Suprapubic skin (tissue), 4 donors: ENCODE data around the gene KCNIP3. TPM values are rescaled to one million over a fixed set of nuclear protein-coding genes. Genes with fewer than 3 reads are reported as not detected.

ENCODE experiments used
- DNase-seq, 2 donors: peaks; one replicate each; pipeline ENCODE4 v3.0.0-alpha.2; 2019; ENCODE audit warnings: low spot score in 2 of 2
- H3K27ac ChIP-seq: fragments of 200-600 bp; sonication (generic); one replicate; pipeline ENCODE4 v1.5.1; 2019
- H3K27me3 ChIP-seq: fragments of 200-600 bp; sonication (generic); one replicate; pipeline ENCODE4 v1.5.1; 2019
- H3K36me3 ChIP-seq: fragments of 200-600 bp; sonication (generic); one replicate; pipeline ENCODE4 v1.5.1; 2019
- H3K4me1 ChIP-seq: fragments of 200-600 bp; sonication (generic); one replicate; pipeline ENCODE4 v1.5.1; 2019
- H3K4me3 ChIP-seq: fragments of 200-600 bp; sonication (generic); one replicate; pipeline ENCODE4 v1.5.1; 2019; ENCODE audit warnings: mild to moderate bottlenecking
- H3K9me3 ChIP-seq: fragments of 200-600 bp; sonication (generic); one replicate; pipeline ENCODE4 v1.5.1; 2019
- EP300 ChIP-seq: sonication (generic); formaldehyde crosslinking; IDR thresholded peaks from one replicate; pipeline ENCODE4 v1.6.1; 2017; ENCODE audit warnings: antibody characterized with exemption
- POLR2A ChIP-seq, 2 donors: fragments of 450-650 bp; IDR thresholded peaks; one replicate each; pipeline ENCODE4 v1.6.1; 2017; ENCODE audit warnings: antibody characterized with exemption in 2 of 2, mild to moderate bottlenecking in 2 of 2, moderate library complexity in 2 of 2
- POLR2AphosphoS5 ChIP-seq, 3 donors: sonication (generic); formaldehyde crosslinking; IDR thresholded peaks; one replicate each; pipeline ENCODE4 v1.6.1; 2017; ENCODE audit warnings: antibody characterized with exemption in 3 of 3
- WGBS: methylation state at CpG from one replicate; pipeline ENCODE4 v1.1.5; 2018; 5-methylcytosine and 5-hydroxymethylcytosine counted together
- total RNA-seq, 4 donors: library from RNA; depleted of rRNA; stranded (reverse); fragments of >200 nt; gene quantifications; one replicate each; pipeline ENCODE4 v1.1.0, GENCODE V29; 2016
- TF ChIP-seq, protein P1 (sequence below), 2 donors: fragments of 200-600 bp in 1 of 2; fragments of 450-650 bp in 1 of 2; sonication (generic) in 1 of 2; IDR thresholded peaks; one replicate each; pipeline ENCODE4 v1.5.1; 2016 to 2019; ENCODE audit warnings: antibody characterized with exemption in 2 of 2, mild to moderate bottlenecking in 1 of 2, moderate library complexity in 1 of 2

The KCNIP3 gene
- total RNA-seq, 4 donors from 2014 or later, result 7.1 to 21.6 (median 13.6) TPM

DNA sequence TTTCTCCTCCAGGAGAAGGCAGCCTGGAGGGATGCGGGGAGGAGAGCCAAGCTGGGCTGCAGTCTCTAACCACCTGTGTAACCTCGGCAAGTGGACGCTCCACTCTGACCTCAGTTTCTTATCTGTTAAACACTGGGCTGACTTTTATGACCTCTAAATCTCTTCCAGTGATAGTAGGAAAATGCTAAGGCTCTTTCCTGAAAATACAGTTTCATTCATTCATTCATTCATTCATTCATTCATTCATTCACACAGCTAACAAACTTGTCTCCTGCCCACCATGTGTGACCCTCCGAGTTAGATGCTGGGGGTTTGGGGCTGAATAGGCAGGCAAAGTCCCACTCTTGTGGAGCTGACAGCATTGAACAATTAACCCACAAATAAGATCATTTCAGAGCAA is 13.6 kb upstream of the KCNIP3 start:
- Histone ChIP-seq H3K36me3 (peaks cover 33% of the 10 kb centered on the region), H3K27me3 (no peaks in the 10 kb centered on the region), H3K27ac (no peak overlapping the region), H3K4me3 (no peak overlapping the region), H3K4me1 (peaks cover 6% of the 10 kb centered on the region), H3K9me3 (no peaks in the 10 kb centered on the region)
- TF ChIP-seq, protein P1, sequence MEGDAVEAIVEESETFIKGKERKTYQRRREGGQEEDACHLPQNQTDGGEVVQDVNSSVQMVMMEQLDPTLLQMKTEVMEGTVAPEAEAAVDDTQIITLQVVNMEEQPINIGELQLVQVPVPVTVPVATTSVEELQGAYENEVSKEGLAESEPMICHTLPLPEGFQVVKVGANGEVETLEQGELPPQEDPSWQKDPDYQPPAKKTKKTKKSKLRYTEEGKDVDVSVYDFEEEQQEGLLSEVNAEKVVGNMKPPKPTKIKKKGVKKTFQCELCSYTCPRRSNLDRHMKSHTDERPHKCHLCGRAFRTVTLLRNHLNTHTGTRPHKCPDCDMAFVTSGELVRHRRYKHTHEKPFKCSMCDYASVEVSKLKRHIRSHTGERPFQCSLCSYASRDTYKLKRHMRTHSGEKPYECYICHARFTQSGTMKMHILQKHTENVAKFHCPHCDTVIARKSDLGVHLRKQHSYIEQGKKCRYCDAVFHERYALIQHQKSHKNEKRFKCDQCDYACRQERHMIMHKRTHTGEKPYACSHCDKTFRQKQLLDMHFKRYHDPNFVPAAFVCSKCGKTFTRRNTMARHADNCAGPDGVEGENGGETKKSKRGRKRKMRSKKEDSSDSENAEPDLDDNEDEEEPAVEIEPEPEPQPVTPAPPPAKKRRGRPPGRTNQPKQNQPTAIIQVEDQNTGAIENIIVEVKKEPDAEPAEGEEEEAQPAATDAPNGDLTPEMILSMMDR (IDR thresholded peaks at IDR 0.05), result no peak
- TF ChIP-seq EP300 (no peak), POLR2A (IDR thresholded peaks at IDR 0.05) (no peak), POLR2AphosphoS5 (IDR thresholded peaks at IDR 0.05) (no peak)
- DNase-seq, result no peak
- WGBS, result 72% methylated on average over 4 of the region's 4 CpGs

DNA sequence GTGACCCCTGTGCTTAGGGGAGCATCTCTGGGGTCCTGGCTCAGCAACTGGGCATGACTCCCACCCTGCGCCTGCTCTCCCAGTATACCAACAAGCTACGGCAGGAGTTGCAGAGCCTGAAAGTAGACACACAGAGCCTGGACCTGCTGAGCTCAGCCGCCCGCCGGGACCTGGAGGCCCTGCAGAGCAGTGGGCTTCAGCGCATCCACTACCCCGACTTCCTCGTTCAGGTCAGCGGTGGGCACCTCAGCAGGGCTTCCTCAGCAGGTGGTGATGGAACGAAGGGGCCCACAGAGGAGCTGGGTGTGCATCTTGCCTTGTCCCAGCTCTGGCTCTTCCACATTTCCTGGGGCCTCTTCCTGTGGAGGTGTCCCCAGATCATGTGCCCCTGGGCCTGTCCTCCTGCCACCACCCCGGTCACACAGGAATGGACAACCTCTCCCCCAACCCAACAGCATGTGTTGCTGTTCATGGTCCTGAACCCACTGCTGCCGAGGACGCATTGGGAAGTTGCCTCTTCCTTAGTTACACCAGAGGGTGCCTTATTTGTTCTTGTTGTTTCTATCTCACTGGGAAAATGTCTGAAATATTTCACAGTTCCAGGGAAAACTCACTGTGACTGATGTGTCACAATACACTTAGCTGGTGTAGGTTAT is 12.1 kb upstream of the KCNIP3 start:
- H3K4me3 ChIP-seq, result no peak overlapping the region
- DNase-seq, result no peak
- 80% methylated on average over 4 of the region's 13 CpGs for WGBS
- H3K36me3 ChIP-seq, result peaks cover 44% of the 10 kb centered on the region
- TF ChIP-seq, protein P1 (IDR thresholded peaks at IDR 0.05), result no peak
- TF ChIP-seq EP300 (no peak), POLR2A (IDR thresholded peaks at IDR 0.05) (no peak), POLR2AphosphoS5 (IDR thresholded peaks at IDR 0.05) (no peak)
- H3K9me3 ChIP-seq, result no peaks in the 10 kb centered on the region
- no peaks in the 10 kb centered on the region for H3K27me3 ChIP-seq
- H3K27ac ChIP-seq, result no peak overlapping the region
- peaks cover 6% of the 10 kb centered on the region for H3K4me1 ChIP-seq

DNA sequence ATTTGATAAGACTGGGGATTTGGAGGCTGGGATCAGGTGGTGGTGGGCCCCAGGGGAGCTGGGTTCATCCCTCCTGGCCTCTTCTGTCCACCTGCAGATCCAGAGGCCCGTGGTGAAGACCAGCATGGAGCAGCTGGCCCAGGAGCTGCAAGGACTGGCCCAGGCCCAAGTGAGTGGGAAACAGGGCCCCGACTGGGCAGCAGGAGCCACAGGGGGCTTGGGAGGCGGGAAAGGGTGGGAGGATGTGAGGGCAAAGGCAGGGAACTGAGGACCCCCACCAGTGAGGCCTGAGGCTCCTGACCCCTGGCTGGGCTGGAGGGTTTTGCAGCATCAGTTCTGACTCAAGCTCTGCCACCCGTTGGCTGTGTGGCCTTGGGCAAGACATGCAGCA is 11.6 kb upstream of the KCNIP3 start:
- Histone ChIP-seq H3K27me3 (no peaks in the 10 kb centered on the region), H3K4me3 (no peak overlapping the region), H3K36me3 (peaks cover 43% of the 10 kb centered on the region), H3K9me3 (no peaks in the 10 kb centered on the region), H3K27ac (no peak overlapping the region), H3K4me1 (peaks cover 1% of the 10 kb centered on the region)
- TF ChIP-seq, protein P1 (IDR thresholded peaks at IDR 0.05), result no peak
- TF ChIP-seq EP300 (no peak), POLR2AphosphoS5 (IDR thresholded peaks at IDR 0.05) (no peak), POLR2A (IDR thresholded peaks at IDR 0.05) (no peak)
- 68% methylated on average over 4 of the region's 4 CpGs for WGBS
- no peak for DNase-seq

DNA sequence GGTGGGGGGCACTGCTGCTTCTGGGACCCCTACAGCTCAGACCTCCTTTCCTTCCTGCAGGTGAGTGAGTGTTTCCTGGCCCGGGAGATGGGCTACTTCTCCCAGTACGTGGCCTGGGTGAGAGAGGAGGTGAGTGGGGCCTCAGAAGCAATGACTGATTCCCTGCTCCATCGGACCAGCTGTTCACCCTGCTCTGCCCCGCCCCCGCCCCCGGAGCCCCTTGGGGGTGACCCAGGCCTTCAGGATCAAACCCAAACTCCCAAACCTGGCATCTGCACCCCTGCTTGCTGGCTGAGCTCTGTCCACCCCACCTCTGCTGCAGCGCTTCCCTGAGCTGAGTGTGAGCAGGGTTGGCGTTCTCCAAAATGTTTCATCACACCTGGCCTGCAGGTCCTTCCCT is 9.8 kb upstream of the KCNIP3 start:
- no peak overlapping the region for H3K4me3 ChIP-seq
- 100% methylated on average over 3 of the region's 8 CpGs for WGBS
- H3K36me3 ChIP-seq, result peaks cover 43% of the 10 kb centered on the region
- DNase-seq, result no peak
- no peaks in the 10 kb centered on the region for H3K4me1 ChIP-seq
- no peaks in the 10 kb centered on the region for H3K9me3 ChIP-seq
- no peak overlapping the region for H3K27ac ChIP-seq
- H3K27me3 ChIP-seq, result no peaks in the 10 kb centered on the region
- TF ChIP-seq EP300, result no peak
- TF ChIP-seq POLR2A (IDR thresholded peaks at IDR 0.05), result no peak
- TF ChIP-seq, protein P1 (IDR thresholded peaks at IDR 0.05), result no peak
- TF ChIP-seq POLR2AphosphoS5 (IDR thresholded peaks at IDR 0.05), result no peak

DNA sequence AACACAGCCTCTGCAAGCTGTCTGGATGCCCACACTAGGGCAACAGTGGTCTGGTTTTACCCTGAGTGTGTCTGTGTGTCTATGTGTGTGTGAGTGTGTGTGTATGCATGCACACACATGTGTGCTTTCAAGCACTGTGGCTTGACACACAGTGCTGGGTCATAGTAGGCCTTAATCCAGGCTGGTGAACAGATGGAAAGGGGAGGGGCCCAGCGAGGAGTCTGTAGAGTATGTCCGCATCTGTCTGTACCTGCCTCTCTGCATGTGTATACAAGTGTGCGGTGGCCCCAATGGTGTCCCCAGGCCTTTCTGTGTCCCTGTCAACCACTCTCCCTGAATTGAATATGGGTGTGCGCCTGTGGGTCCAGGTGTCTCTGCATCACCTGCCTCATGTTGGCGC is 9.3 kb upstream of the KCNIP3 start:
- no peaks in the 10 kb centered on the region for H3K9me3 ChIP-seq
- no peak overlapping the region for H3K27ac ChIP-seq
- peaks cover 43% of the 10 kb centered on the region for H3K36me3 ChIP-seq
- no peak overlapping the region for H3K4me3 ChIP-seq
- WGBS, result 91% methylated on average over 4 of the region's 5 CpGs
- no peaks in the 10 kb centered on the region for H3K4me1 ChIP-seq
- TF ChIP-seq EP300 (no peak), POLR2AphosphoS5 (IDR thresholded peaks at IDR 0.05) (no peak), POLR2A (IDR thresholded peaks at IDR 0.05) (no peak)
- TF ChIP-seq, protein P1 (IDR thresholded peaks at IDR 0.05), result no peak
- no peaks in the 10 kb centered on the region for H3K27me3 ChIP-seq
- DNase-seq, result no peak
